ENCODE measurements around the gene SERPINA1. TPM values are rescaled to one million over a fixed set of nuclear protein-coding genes. Genes with fewer than 3 reads are reported as not detected.
A peak's percentile ranks its signal among the peaks of the same experiment; 100 is the strongest.

SERPINA1 gene
- total and polyA plus RNA-seq, 2 of the 13 experiments (the other 11 are each of a cell fraction or from before 2014, with no cell fraction given), result 3,266 to 11,015 TPM

DNA sequence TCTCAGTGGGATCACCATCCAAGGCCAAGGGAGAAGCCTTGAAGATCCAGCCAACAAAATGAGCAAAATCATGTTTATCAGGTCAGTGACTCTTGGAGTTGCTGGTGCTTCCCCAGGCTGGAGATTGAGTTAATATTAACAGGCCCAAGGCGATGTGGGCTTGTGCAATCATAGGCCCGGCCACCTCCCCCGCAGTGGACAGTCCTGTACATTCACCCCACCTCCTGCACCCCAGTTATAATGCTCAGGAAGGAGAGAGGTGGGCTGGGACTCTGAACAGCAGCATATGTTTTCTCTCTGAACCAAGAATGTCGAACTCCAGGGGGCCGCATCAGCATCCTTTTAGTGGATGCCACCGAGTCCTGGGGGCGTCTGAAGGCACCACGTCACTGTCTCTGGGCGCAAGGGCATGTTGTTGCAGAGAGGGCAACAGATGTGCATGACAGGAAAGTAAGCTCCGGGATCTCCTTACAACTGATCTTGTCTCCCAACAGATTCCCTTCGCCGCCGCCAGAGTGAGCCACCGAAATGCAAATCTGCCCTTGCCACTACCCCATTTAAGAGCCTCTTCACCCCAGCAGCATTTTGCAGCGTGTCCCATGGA, 33.1 kb downstream of the SERPINA1 start (continued):
- TF ChIP-seq, protein P1, sequence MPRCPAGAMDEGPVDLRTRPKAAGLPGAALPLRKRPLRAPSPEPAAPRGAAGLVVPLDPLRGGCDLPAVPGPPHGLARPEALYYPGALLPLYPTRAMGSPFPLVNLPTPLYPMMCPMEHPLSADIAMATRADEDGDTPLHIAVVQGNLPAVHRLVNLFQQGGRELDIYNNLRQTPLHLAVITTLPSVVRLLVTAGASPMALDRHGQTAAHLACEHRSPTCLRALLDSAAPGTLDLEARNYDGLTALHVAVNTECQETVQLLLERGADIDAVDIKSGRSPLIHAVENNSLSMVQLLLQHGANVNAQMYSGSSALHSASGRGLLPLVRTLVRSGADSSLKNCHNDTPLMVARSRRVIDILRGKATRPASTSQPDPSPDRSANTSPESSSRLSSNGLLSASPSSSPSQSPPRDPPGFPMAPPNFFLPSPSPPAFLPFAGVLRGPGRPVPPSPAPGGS (CRISPR knock-in tag; IDR thresholded peaks at IDR 0.05), result peak; percentile 90; the same call in 1 of the 2 replicates
- TF ChIP-seq ZNF143 (CRISPR knock-in tag; IDR thresholded peaks at IDR 0.05) (no peak), SOX5 (CRISPR knock-in tag; IDR thresholded peaks at IDR 0.05; ENCODE audit: borderline replicate concordance) (peak; percentile 57; the same call in 1 of the 2 replicates), ZNF205 (CRISPR knock-in tag; IDR thresholded peaks at IDR 0.05) (peak; percentile 17; the same call in 1 of the 2 replicates), ZNF292 (CRISPR knock-in tag; IDR thresholded peaks at IDR 0.05; ENCODE audit: borderline replicate concordance, low read depth) (peak; percentile 90; the same call in 1 of the 2 replicates), NFYB (CRISPR knock-in tag; IDR thresholded peaks at IDR 0.05) (no peak), KDM5B (CRISPR knock-in tag; IDR thresholded peaks at IDR 0.05; ENCODE audit: borderline replicate concordance) (peak; percentile 64; the same call in 1 of the 2 replicates), ZNF670 (CRISPR knock-in tag; IDR thresholded peaks at IDR 0.05; ENCODE audit: borderline replicate concordance) (0 out of 2 replicates have a peak, but pooled peaks have one; percentile 21), MEIS1 (CRISPR knock-in tag; IDR thresholded peaks at IDR 0.05; ENCODE audit: borderline replicate concordance) (0 out of 2 replicates have a peak, but pooled peaks have one; percentile 72), HMG20B (CRISPR knock-in tag; conservative IDR thresholded peaks at IDR 0.05) (0 out of 2 replicates have a peak, but pooled peaks have one; percentile 8), NR2F1 (CRISPR knock-in tag; IDR thresholded peaks at IDR 0.05) (peak in 1 of 2 experiments; percentile 23; a peak in 1 of 4 replicates), ZBTB38 (CRISPR knock-in tag; IDR thresholded peaks at IDR 0.05) (0 out of 2 replicates have a peak, but pooled peaks have one; percentile 39), EED (CRISPR knock-in tag; IDR thresholded peaks at IDR 0.05) (peak; percentile 35; the same call in 1 of the 2 replicates), NFIB (CRISPR knock-in tag; IDR thresholded peaks at IDR 0.05; ENCODE audit: borderline replicate concordance) (no peak)
- TF ChIP-seq, protein P2, sequence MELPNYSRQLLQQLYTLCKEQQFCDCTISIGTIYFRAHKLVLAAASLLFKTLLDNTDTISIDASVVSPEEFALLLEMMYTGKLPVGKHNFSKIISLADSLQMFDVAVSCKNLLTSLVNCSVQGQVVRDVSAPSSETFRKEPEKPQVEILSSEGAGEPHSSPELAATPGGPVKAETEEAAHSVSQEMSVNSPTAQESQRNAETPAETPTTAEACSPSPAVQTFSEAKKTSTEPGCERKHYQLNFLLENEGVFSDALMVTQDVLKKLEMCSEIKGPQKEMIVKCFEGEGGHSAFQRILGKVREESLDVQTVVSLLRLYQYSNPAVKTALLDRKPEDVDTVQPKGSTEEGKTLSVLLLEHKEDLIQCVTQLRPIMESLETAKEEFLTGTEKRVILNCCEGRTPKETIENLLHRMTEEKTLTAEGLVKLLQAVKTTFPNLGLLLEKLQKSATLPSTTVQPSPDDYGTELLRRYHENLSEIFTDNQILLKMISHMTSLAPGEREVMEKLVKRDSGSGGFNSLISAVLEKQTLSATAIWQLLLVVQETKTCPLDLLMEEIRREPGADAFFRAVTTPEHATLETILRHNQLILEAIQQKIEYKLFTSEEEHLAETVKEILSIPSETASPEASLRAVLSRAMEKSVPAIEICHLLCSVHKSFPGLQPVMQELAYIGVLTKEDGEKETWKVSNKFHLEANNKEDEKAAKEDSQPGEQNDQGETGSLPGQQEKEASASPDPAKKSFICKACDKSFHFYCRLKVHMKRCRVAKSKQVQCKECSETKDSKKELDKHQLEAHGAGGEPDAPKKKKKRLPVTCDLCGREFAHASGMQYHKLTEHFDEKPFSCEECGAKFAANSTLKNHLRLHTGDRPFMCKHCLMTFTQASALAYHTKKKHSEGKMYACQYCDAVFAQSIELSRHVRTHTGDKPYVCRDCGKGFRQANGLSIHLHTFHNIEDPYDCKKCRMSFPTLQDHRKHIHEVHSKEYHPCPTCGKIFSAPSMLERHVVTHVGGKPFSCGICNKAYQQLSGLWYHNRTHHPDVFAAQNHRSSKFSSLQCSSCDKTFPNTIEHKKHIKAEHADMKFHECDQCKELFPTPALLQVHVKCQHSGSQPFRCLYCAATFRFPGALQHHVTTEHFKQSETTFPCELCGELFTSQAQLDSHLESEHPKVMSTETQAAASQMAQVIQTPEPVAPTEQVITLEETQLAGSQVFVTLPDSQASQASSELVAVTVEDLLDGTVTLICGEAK (IDR thresholded peaks at IDR 0.05), result no peak
- TF ChIP-seq, protein P2 (CRISPR knock-in tag; IDR thresholded peaks at IDR 0.05), result 0 out of 2 replicates have a peak, but pooled peaks have one; percentile 51
- TF ChIP-seq, protein P3, sequence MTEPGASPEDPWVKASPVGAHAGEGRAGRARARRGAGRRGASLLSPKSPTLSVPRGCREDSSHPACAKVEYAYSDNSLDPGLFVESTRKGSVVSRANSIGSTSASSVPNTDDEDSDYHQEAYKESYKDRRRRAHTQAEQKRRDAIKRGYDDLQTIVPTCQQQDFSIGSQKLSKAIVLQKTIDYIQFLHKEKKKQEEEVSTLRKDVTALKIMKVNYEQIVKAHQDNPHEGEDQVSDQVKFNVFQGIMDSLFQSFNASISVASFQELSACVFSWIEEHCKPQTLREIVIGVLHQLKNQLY (CRISPR knock-in tag; IDR thresholded peaks at IDR 0.05), result no peak
